Activated T-helper 1 cell treated with Interleukin-2 at 50 U/mL for 16 hours (primary cell): ENCODE results near the gene SH2D1B.

ENCODE experiments used
- DNase-seq: peaks from one replicate; pipeline ENCODE4 v3.0.0-alpha.2; 2020; ENCODE audit warnings: low read depth

Gene SH2D1B

GRCh38 chr1:162381941-162382750 lies 29.8 kb downstream of the SH2D1B start:
- DNase-seq = no peak

- no peak for DNase-seq
These were observed 30.6 kb downstream of the SH2D1B start, which contains the start of gene C1orf226 for GRCh38 chr1:162381383-162381782. Gene C1orf226 (plus strand): TSS chr1:162381728. CDS start chr1:162381902, 174 bp downstream.

DNA sequence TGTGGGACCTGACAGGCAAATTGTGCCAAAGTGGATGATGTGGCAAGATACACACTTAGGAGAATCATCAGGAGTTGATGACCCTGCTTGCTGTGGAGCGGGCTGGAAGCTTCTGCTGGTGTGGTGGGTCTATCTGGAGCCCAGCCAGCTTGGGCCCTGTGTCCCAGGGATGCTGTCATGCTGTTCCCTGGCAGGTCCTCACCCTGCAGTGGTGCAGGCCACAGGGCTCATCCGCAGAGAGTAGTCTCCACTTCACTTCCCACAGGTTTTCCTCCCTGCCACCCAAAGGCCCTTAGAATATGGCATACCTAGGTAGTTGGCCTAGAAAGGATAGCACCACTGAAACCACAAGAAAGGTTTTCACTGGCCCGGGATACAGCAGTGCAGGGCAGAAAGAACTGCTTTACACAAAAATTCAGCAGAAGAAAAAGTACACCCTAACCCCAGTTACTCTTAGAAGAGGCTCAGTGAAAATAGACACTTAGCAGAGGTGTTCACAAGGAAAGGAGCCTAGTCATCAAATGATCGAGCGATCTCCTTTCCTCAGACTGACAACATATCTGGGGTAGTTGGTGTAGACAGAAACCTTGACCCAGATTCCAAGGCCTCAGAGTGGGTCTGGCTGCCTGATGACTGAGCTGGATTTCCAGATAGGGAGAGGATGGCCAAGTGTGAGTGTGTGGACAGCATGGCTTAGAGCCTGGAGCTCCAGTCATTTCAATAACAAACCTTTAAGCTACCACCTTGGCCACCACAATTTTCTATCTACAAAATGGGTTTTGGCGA lies 31.7 kb downstream of the SH2D1B start:
- no peak for DNase-seq

- DNase-seq = no peak
These were observed 35.2 kb downstream of the SH2D1B start, which contains the start of gene SPATA46 for GRCh38 chr1:162376691-162377090. Gene SPATA46 (minus strand): TSS chr1:162376854. CDS start chr1:162376790, 64 bp downstream.

GRCh38 chr1:162375463-162375862 lies 36.5 kb downstream of the SH2D1B start:
- DNase-seq = no peak

DNA sequence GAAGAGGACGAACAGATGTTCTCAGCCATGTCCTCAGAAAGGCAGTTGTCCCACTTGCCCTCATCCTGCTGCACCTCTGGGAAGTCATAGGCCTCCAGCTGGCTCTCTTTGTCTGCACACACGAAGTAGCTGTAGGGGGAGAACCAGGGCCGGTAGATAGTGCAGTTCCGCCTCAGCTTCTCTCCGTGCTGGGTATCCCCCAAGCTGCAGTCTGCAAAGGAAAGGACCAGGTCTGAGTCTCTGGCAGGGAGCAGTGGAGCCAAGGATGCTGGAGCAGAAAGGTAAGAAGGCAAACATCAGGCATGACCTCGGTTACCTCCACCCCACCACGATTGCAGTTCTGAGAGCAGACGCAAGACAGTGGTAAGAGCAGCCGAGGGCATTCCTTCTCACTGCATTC lies 37.5 kb downstream of the SH2D1B start:
- DNase-seq = no peak

DNA sequence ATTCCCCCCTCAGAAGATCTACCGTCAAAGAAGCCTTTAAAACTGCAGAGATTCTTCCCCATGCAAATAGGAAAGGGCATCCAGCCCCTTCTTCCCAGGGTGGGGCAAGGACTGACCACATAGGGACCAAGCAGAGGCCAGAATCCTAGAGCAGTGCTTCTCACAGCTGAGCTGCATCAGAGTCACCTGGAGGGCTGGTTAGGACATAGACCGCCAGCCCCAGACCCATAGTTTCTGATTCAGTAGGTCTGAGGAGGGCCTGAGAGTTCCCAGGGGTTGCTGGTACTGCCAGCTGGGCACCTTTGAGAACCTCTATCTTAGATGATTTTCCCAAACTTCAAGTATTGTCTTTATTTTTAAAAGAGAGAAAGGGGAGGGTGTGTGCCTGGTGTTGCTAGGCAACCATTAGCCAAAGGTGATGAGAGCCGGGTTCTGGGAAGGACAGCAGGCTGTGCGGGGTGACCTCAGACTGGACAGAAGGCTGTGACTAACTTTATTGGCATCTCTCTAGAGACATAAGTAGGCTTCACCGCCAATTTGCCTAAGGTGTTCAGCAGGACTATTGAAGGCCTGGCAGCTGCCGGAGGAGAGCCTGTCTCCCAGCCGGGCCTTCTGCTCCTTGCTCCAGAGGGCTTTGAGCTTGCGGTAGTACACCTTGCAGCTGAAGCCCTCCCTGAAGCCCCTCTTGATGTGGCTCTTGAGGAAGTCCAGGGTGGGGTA lies 38.2 kb downstream of the SH2D1B start:
- no peak for DNase-seq

- DNase-seq = no peak
These were observed 38.9 kb downstream of the SH2D1B start for GRCh38 chr1:162373072-162373427.

DNA sequence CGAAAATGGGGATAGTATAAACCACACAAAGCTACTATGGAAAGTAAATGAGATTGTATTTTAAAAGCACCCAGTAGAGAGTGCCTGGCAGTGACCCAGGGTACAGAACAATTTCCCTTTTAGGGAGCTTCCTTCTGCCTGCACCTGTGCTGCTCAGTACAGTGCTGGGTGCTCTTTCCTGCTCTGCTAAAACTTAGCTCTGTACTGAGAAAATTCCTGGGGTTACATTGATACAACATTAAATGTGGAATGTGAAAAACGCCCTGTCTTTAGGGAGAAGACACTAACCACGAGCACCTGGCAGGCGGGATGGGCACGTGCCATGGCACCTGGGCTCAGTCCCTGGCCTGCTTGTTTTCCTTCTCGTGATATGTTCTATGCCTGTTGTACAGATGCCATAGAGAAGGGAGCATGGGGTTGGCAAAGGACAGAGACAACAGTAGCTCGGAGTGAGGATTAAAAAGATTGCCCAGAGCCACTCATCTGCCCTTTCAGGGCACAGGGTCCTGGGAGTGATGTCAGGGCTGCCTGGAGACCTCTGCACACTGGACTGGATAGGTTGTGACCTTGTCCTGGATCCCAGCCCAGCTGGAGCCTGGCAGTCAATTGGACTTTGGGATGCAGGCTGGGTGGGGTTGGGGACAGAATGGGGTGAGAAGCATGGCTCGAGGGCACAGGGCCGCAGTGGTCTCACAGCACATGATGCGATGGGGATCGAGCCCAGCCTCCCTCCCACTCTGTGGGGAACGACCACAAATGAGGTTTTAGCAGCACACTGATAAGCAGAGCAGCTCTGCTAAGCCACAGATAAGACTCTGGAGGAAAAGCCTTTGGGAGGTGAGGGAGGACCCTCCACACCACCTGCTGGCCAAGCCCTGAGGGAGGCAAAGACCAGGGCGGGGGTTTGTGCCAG lies 39.5 kb downstream of the SH2D1B start:
- no peak for DNase-seq

DNA sequence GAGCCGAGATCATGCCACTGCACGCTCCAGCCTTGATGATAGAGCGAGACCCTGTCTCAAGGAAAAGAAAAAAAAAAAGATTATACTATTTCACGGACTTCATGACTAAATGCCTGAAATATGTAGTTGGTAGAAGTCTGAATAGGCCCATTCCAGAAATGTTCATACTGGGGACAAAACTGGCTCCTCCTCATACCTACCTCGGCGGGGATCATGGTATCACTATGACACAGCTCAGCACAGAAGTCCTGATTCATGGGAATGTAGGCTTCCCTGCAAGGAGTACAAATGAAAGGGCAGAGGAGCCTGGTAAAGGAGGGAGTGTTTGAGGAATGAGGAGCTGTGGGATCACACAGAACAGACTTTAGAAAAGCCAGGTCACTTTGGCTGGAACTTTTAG lies 40.3 kb downstream of the SH2D1B start:
- DNase-seq = no peak

DNA sequence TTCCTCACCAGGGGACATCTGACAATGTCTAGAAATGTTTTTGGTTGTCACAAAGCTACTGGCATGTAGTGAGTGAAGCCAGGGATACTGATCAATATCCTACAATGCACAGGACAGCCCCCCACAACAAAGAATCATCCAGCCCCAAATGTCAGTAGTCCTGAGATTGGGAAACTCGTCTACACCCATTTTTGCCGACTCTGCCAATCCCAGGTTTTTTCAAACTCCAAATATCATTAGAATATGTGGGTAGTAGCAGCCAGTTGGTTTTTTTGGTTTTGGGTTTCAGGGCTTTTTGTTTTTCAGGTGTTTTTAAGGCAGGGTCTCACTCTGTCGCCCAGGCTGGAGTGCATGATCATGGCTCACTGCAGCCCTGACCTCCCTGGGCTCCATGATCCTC lies 41.2 kb downstream of the SH2D1B start:
- no peak for DNase-seq

DNA sequence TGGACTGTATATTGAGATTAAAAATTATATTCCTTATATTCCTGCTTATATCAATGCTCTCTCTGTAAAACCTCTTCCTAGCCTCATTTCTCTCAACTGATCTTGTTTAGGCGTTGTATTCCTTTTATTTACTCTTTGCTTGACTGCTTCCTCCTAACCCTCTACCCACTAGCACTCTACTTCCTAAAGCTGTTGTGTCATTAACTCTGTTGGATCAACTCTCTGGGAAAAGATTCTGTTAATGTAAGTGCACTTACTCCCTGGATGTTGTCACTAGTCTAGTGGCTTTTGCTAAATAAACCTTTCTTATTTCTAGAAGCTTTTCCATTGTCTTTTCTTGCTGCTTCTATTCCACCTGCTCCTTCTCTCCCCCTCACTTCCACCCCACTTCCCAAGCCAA lies 41.8 kb downstream of the SH2D1B start:
- no peak for DNase-seq

GRCh38 chr1:162369571-162369970 lies 42.4 kb downstream of the SH2D1B start:
- no peak for DNase-seq

GRCh38 chr1:162368451-162368850 lies 43.5 kb downstream of the SH2D1B start:
- DNase-seq = no peak

- no peak for DNase-seq
These were observed 44.2 kb downstream of the SH2D1B start for GRCh38 chr1:162367772-162368171.

GRCh38 chr1:162367073-162367472 lies 44.9 kb downstream of the SH2D1B start:
- no peak for DNase-seq

- no peak for DNase-seq
These were observed 45.3 kb downstream of the SH2D1B start for GRCh38 chr1:162366671-162367070.

GRCh38 chr1:162366149-162366548 lies 45.8 kb downstream of the SH2D1B start:
- no peak for DNase-seq

GRCh38 chr1:162365284-162366020 lies 46.5 kb downstream of the SH2D1B start:
- DNase-seq = no peak

GRCh38 chr1:162364498-162364897 lies 47.4 kb downstream of the SH2D1B start:
- no peak for DNase-seq

DNA sequence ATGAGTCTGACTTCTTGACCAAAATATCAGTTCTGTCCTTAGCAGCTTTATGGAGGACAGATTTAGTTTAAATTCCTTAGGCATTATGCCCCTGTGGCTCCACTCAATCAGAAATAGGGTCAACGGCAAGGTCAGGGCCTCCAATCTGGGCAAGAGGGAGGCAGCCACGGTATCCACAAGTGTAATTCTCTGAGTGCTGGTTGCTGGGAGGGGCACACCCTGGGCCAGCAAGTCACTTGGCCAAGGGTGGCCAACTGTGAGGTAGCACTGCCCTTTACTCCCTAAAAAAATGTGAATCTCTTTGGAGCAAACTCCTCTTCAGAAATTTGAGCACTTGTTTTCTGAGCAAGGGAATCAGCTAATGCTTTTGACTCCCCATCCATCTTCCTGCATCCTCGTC lies 48.1 kb downstream of the SH2D1B start:
- DNase-seq = no peak
